Hematopoietic multipotent progenitor cell treated with erythropoietin and hydrocortisone succinate and interleukin-3 and kit ligand, for 17 days (in vitro differentiated cells): ENCODE data around the gene GOLIM4.

Source experiments
- DNase-seq: peaks from one replicate; pipeline ENCODE4 v3.0.0-alpha.2; 2015; ENCODE audit warnings: low spot score

GOLIM4 gene

DNA sequence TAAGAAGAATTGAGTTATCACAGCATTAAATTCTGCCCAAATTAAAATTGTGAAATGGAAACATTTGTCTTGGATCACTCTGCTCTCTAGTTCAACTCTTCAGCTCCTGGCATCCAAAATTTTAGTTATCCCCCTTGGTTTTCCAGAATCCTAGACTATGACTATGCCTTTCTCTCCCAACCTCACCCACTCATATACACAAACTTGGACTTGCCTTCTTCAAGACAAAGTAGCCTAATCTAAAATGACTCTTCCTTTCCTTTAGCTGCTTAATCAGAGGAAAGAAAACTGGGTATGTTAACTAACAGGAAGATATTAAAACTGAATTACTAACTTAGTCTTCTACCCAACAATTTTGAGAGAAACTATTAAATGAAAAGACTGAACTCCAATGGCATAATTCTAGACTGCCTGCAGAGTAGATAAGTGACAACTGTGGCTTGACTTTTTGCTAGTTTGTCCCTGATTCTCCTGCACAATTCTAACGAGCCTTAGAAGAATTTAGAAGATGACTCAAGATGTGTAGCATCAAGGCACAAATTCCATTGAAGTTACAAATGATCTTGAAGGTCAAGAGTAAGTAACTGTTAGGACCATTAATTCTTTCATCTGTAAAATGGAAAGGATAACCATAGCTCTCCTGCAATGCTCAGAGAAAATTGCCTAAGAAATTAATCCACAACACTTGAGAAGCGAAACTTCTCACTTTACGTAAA, 5.2 kb upstream of the GOLIM4 start:
- DNase-seq: no peak

DNA sequence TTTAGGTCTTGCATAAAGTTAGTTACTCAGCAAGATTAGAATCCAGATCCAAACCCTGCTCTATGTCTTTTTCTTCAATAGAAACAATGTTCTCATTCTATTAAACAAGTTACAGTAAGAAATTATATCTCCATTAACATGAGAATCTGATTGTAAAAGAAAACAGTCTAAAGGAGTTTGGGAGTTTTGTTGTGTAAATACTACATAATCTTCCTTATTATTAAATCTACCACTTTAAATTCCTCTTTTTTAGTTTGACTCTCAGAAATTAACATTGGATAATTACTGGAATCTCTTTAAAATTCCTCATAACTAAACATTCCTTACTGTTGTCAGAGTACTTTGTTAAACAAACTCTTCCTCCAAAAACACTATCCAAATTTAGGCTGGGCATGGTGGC, 1.7 kb upstream of the GOLIM4 start:
- no peak for DNase-seq

DNA sequence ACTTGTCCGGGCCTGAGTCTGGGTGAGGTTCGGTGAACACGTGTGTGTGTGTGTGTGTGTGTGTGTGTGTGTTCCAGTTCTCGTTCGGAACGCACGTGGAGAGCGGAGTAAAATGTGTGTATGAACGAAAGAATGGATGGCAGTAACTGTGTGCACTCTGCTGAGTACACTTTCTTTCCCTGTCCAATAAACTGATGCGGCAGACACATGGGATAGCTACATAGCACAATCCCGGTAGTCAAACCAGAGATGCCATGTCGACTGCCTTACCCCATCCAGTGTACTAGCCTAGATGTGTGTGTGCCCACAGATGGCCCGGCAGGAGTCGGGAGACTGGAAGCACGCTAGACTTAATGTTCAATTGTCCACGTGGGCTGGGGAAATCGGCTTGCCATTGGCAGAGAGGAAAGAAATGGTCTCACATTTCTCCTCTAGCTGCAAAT, 507 bp upstream of the GOLIM4 start:
- DNase-seq: no peak

DNA sequence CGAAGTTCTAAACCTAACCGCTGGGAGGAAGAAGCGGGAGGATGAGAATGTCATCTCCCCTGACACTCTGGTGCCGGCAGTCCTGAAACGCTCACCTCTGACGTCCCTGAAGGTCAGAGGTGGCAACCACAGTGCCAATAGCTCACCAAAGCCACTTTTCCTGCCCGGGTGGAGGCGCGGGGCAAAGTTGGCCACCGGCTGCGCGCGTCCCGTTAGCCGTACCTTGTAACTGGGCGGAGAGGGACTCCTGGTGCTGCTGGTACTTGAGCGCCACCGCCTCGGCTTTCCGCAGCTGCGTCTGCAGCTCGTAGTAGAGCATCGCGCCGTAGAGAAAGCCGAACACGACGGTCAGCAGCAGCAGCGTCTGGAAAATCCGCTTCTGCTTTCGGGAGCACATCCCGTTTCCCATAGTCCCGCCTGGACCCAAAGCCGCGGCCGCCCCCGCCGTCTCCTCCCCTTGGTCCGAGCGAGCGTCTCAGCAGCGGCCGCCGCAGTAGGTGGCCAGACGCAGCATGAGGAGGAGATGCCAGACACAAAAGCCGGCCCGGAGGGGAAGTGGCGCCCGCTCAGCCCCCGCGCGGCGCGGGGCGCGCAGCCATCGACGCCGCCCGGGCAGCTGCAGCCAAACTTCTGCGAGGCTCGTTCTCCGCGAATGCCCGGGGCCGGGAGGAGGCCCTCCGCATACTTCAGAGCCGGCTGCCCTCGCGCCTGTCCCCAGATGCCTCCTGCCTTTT, 680 bp downstream of the GOLIM4 start:
- DNase-seq: peak; percentile 61

- DNase-seq: no peak
Measured at GRCh38 chr3:168094580-168094876, 1.2 kb downstream of the GOLIM4 start.

GRCh38 chr3:168093790-168094189, 1.9 kb downstream of the GOLIM4 start:
- no peak for DNase-seq

GRCh38 chr3:168093229-168093628, 2.5 kb downstream of the GOLIM4 start:
- peak; percentile 16 for DNase-seq

DNA sequence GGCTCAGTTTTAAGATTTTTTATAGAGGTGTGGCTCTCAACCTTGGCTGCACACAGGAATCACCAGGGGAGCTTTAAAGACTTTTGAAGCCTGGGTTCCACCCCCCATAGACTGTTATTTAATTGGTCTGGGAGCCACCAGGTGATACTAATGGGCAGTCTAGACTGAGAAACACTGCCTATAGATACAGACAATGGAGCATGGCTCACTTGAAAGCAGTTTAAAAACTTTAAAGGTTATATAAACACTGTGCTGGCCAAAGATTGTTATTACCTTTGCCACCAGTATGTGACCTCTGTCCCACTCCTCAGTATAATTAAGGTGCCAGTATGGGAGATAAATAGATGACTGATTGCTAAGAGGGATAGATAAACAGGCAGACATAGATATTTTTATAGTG, 3.8 kb downstream of the GOLIM4 start:
- no peak for DNase-seq

GRCh38 chr3:168091302-168091858, 4.3 kb downstream of the GOLIM4 start:
- DNase-seq: no peak

- DNase-seq: no peak
Measured at GRCh38 chr3:168090306-168091085, 5.2 kb downstream of the GOLIM4 start.

DNA sequence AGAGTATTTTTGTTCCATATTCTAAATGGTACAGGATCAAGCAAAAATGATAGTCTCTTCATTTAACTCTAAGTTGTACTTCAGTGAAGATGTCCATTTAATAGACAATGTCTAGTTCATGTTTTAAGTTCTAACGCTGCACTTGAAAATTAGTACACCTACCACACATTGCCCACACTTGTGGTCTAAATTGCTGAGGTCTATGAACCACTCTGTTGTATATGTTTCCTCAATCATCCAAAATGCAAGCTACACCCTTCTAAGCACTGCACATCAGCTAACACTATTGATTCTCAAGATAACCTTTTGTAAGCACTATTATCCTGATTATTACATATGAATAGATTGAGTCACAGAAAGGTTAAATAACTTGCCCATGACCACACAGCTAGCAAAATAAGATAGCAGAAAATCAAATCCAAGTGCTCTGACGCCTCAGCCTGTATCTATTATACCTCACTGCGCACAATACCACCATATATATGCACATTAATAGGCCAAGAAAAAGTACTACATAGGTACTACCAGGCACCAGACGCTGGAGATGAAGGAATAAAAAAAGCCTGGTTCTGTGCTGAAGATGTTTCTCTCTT, 6.4 kb downstream of the GOLIM4 start:
- DNase-seq: no peak

DNA sequence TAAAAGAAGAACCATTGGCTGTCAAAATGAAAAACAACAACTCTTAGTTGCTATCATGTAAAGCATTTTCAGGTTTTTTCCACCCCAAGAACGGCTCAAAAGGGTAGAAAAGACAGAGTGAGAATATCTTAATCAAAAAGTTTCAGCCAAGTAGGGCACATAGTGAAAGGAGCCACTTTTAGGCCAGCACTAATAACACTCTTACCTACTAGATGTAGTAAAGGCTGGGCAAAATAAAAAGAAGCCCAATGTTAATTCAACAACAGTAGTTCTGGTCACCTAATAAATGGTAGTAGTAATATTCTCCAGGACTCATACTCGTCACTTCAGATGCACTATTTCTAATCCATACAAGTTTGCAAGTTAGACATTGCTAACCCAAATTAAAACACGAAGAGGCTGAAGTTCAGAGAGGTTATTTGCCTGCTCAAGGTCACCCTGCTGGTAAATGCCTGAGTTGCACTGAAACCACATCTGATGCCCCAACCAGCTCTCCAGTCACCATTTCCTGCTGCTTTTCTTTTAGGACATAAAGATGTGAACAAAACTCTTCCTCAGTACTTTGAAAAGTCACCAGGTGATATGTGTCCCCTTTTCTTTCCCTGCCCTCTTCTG, 7.5 kb downstream of the GOLIM4 start:
- DNase-seq: no peak

- DNase-seq: no peak
Measured at GRCh38 chr3:168087539-168087938, 8.2 kb downstream of the GOLIM4 start.

GRCh38 chr3:168086541-168087260, 9.0 kb downstream of the GOLIM4 start:
- no peak for DNase-seq

GRCh38 chr3:168085491-168086119, 10.1 kb downstream of the GOLIM4 start:
- DNase-seq: no peak

DNA sequence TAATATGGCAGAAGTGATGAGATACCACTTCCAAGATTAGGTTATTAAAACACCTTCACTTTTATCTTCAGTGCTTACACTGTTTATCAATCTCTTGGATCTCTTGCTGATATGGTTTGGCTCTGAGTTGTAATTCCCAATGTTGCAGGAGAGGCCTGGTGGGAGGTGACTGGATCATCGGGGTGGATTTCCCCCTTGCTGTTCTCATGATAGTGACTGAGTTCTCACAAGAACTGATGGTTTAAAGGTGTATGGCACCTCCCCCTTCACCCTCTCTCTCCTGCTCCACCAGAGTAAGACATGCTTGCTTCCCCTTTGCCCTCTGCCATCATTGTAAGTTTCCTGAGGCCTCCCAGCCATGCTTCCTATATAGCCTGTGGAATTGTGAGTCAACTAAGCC, 11.8 kb downstream of the GOLIM4 start:
- no peak for DNase-seq

GRCh38 chr3:168081856-168082255, 13.9 kb downstream of the GOLIM4 start:
- DNase-seq: no peak

DNA sequence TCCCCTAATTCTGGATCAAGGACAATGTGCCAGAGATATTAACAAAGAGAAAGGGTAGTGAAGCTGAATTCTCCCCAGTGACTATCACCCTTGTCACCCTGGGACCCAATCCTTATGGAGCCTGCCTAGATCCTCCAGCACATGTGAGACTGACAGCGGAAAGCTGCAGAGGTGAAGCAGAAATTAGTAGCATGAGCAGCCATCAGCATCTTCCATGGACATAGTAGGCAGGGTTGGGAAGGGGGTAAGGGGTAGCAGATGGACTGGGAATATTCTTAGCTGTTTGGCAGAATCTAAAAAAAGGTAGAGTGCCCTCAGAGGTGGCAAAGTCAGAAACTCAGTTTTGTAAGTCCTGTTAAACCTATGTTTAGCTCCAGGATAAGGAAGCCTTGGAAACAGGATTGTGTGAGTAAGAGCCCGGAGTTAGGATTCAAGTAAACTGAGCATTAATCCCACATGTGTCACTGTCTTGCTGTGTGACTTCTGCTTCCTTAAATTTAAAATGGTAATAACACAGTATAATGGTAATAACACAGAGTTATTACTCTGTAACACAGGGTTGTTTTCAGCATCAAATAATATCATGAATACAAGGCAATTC, 14.5 kb downstream of the GOLIM4 start:
- DNase-seq: no peak

DNA sequence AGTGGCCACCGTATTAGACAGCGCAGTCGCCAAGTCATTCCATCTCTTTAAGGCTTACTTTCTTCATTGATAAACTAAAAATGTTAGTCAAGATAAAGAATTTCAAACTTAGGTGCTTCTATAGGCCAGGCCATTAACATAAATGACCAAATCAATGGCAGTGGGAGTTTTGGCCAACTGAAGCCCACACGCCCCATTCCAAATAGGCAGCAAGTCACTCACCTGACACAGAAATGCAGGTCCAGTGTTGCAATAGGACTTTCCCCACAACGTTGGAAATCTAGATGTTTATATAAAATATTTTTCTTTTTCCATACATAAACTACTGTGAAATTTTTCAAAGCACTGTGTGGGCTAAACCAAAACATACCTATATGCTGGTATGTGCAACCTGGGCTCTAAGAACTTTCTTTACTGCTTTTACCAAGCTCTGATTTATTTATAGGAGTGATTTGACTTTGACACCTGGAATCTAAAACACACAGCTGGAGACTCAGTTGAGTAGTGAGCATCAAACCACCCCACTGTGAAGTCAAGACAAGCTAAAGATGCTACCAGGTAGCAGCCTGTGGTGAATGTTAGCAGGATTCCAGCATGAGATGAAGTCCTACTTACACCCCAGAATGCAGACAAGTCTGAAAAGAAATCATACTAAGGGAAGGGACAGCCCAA, 15.1 kb downstream of the GOLIM4 start:
- no peak for DNase-seq

DNA sequence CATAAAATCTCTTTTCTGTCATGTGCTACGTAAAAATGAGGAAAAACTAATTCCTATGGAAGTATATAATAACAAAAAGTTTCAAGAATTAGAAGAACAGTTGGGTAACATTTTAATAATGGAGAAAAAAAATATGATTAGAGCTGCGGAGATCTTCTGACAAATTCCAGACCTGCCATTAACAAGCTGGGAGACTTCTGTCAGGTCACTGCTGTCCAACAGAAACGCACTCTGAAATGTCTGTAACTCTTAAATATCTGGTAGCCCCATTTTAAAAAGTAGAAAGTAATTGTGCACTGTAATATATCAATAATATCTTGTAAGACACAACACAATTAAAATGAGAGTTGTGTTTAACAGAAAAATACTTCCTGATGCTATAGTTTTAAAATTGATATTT, 15.7 kb downstream of the GOLIM4 start:
- no peak for DNase-seq
